BJ (cell line): Measurements from ENCODE around the gene TGFBR3L. TPM values are rescaled to one million over a fixed set of nuclear protein-coding genes. Genes with fewer than 3 reads are reported as not detected.

Source experiments
- CTCF ChIA-PET: fragments of 350-600 bp; formaldehyde crosslinking; extraction: SDS; loops from one replicate; lab custom pipeline; 2021; ENCODE audit warnings: antibody characterized with exemption, inconsistent platforms; lab: Yijun Ruan, JAX
- POLR2A ChIA-PET: fragments of 300-600 bp; sonication (Branson Sonifier 250); formaldehyde crosslinking; extraction: SDS; loops from one replicate; lab custom pipeline; 2021; ENCODE audit warnings: antibody characterized with exemption; lab: Charles Lee
- DNase-seq: peaks from one replicate; pipeline ENCODE4 v3.0.0-alpha.2; 2011; ENCODE audit warnings: low read depth
- H3K27me3 ChIP-seq: 2 replicates; pipeline ENCODE4 v1.6.0; 2011; ENCODE audit warnings: low read length; ENCODE audit not compliant: control insufficient read depth, insufficient read depth
- H3K36me3 ChIP-seq: 2 replicates; pipeline ENCODE4 v1.5.1; 2011; ENCODE audit warnings: low read length; ENCODE audit not compliant: control insufficient read depth, insufficient read depth
- H3K4me3 ChIP-seq: 2 replicates; pipeline ENCODE4 v1.5.1; 2011; ENCODE audit warnings: low read depth, mild to moderate bottlenecking, control low read depth, low read length
- polyA plus RNA-seq: library from polyadenylated mRNA; depleted of rRNA; stranded (reverse); fragments of >200 nt; gene quantifications from 2 replicates; pipeline ENCODE4 v1.2.3, GENCODE V29; 2011
- TF ChIP-seq, protein P1 (sequence below): IDR thresholded peaks from 2 replicates; pipeline ENCODE4 v1.5.1; 2011; ENCODE audit warnings: low read depth, mild to moderate bottlenecking, control low read depth, inconsistent platforms, low read length, moderate library complexity; ENCODE audit not compliant: insufficient read depth

Gene TGFBR3L
- polyA plus RNA-seq, 1 experiment: 0.50 TPM

DNA sequence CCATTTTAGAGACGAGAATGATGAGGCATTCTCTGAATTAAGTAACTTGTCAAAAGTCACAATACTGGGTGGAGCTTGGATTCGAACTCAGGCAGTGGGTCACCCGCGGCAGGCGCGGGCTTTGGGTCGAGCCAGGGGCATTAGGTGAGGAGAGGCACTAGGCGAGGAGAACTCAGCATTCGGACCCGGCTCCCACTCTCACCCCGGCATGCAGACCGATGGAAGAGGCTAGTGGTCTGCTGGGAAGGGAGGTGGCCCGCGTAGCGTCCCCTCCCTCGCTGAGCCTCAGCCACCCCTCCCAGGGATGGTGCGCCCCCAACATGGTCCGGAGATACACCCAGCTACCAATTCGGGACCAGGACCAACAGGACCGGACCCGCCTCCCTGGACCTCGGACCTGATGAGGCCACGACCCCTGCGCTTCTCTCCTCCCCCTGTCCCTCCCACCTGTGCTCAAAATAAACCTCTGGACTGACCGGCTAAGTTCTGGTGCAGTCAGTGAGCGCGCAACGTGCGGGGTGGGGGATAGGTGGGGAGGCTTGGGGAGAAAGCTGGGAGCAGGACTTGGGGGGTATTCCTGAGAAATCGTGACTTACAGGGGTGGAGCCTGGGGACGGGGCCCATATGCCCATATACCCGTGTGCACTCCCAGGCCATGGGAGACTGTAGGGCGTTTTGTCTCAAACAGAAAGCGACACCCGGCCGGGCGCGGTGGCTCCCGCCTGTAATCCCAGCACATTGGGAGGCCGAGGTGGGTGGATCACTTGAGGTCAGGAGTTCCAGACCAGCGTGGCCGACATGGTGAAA, 4.2 kb downstream of the TGFBR3L start:
- TF ChIP-seq, protein P1, sequence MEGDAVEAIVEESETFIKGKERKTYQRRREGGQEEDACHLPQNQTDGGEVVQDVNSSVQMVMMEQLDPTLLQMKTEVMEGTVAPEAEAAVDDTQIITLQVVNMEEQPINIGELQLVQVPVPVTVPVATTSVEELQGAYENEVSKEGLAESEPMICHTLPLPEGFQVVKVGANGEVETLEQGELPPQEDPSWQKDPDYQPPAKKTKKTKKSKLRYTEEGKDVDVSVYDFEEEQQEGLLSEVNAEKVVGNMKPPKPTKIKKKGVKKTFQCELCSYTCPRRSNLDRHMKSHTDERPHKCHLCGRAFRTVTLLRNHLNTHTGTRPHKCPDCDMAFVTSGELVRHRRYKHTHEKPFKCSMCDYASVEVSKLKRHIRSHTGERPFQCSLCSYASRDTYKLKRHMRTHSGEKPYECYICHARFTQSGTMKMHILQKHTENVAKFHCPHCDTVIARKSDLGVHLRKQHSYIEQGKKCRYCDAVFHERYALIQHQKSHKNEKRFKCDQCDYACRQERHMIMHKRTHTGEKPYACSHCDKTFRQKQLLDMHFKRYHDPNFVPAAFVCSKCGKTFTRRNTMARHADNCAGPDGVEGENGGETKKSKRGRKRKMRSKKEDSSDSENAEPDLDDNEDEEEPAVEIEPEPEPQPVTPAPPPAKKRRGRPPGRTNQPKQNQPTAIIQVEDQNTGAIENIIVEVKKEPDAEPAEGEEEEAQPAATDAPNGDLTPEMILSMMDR: no peak
- CTCF ChIA-PET: interaction anchor here (1.1 to 7.1 kb wide), 9 partner anchors 8 to 65 kb away, joined by 3 to 29 read pairs (median 10); partner anchors contain the start of genes CTXN1 and TIMM44
- Histone ChIP-seq H3K27me3 (no peaks in the 10 kb centered on the region), H3K36me3 (peaks cover 9% of the 10 kb centered on the region), H3K4me3 (no peak overlapping the region)
- POLR2A ChIA-PET: interaction anchor here (1.1 kb wide), 1 partner anchor 15 kb away, joined by 3 read pairs; the partner anchor contains the start of gene MAP2K7
- no peak for DNase-seq

- Histone ChIP-seq H3K27me3 (no peaks in the 10 kb centered on the region), H3K4me3 (peak within 1 kb of the TSS; percentile 82), H3K36me3 (peaks cover 9% of the 10 kb centered on the region)
- POLR2A ChIA-PET: interaction anchor here (0.6 to 1.3 kb wide), 6 partner anchors 9 to 1496 kb away, joined by 3 to 20 read pairs (median 5); partner anchors contain the start of genes GPR108, MAP2K7 and TIMM44
- TF ChIP-seq, protein P1: no peak
- DNase-seq: peak; percentile 56
- CTCF ChIA-PET: interaction anchor here (1.1 to 7.1 kb wide), 6 partner anchors 10 to 83 kb away, joined by 3 to 29 read pairs (median 10); partner anchors contain the start of gene TIMM44
Measured at GRCh38 chr19:7919610-7920518, 5.2 kb downstream of the TGFBR3L start, which contains the start of gene SNAPC2. Gene SNAPC2 (plus strand): TSS chr19:7920338. CDS start chr19:7920367, 29 bp downstream.

GRCh38 chr19:7920519-7921301, 6.1 kb downstream of the TGFBR3L start:
- H3K27me3 ChIP-seq: no peaks in the 10 kb centered on the region
- peaks cover 9% of the 10 kb centered on the region for H3K36me3 ChIP-seq
- H3K4me3 ChIP-seq: peak overlapping the region; percentile 82
- peak; percentile 69 for DNase-seq
- TF ChIP-seq, protein P1: no peak
- POLR2A ChIA-PET: interaction anchor here (0.6 to 1.3 kb wide), 5 partner anchors 8 to 1495 kb away, joined by 4 to 20 read pairs (median 5); partner anchors contain the start of genes GPR108 and TIMM44
- CTCF ChIA-PET: interaction anchor here (0.5 to 7.1 kb wide), 7 partner anchors 9 to 353 kb away, joined by 3 to 29 read pairs (median 10); partner anchors contain the start of genes MAP2K7 and TIMM44

DNA sequence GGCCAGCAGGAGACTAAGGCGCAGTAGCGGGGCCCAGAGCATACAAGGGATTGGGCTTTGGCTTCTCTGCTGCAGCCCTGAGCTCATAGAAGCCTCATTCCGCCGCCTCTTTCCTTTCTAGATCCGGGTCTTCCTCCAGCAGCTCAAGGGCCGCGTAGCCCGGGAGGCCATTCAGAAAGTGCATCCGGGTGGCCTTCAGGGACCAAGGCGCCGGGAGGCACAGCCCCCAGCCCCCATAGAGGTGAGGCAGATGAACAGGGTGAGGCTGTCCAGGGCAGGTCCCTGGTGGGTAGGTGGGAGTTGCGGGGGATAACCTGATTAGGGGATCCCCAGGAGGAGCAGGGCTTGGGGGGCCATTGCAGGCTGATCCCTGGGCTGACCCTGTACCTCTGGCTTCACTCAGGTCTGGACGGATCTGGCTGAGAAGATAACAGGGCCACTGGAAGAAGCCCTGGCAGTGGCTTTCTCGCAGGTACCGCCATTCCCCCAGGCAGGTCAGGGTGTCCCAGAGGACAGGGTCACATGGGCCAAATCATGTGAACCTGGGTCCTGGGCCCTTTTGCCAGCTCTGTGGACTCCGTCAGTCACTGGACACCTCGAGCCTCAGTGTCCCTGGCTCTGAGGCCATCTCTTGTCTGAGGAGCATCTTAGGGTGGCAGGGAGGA, 6.8 kb downstream of the TGFBR3L start:
- H3K27me3 ChIP-seq: no peaks in the 10 kb centered on the region
- TF ChIP-seq, protein P1: no peak
- CTCF ChIA-PET: interaction anchor here (1.1 to 7.1 kb wide), 4 partner anchors 8 to 68 kb away, joined by 4 to 29 read pairs (median 12); partner anchors contain the start of gene MAP2K7
- DNase-seq: no peak
- H3K4me3 ChIP-seq: peak overlapping the region; percentile 53
- peaks cover 9% of the 10 kb centered on the region for H3K36me3 ChIP-seq
- POLR2A ChIA-PET: no interaction called here
